HG02588 (cell line): ENCODE data around the gene COL24A1.
"Not testable (repeated sequence)": the region's sequence is repeated elsewhere in the genome, so short reads cannot be mapped to it uniquely, and the experiment has no call there.

Source experiments
- ATAC-seq: cut with Tn5 transposase; IDR thresholded peaks from one replicate; pipeline ENCODE4 v1.9.1; 2021; ENCODE audit warnings: mild to moderate bottlenecking, moderate library complexity; ENCODE audit not compliant: unreplicated experiment

COL24A1 gene

DNA sequence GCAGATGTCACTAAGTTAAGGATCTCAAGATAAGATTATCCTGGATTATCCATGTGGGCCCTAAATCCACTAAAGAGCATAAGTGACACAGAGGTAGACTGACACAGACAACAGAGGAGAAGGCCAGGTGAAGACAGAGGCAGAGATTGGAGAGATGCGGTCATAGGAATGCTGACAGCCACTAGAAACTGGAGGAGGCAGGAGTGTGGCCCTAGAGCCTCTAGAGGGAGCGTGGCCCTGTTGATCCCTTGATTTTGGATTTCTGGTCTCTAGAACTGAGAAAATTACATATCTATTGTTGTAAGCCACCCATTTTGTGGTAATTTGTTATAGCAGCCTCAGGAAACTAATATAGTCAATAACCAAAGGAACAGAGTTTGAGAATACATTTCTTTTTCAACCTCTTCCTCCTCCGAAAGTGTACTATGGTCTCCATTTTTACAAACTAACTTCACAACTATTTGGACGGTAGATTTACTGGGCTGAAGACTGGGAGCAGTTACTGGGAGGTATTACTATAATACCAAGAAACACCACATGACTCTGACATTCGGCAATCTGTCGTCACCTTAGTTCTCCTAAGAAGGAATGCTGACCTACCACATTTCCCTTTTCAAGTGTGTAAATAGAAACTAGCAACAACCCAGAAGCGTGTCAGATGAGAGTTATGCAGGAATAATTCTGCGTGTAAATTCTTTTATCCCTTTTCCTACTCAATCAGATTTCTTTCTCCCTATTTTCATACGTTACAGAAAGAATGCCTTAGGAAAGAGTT lies 332.3 kb downstream of the COL24A1 start:
- ATAC-seq = no peak

DNA sequence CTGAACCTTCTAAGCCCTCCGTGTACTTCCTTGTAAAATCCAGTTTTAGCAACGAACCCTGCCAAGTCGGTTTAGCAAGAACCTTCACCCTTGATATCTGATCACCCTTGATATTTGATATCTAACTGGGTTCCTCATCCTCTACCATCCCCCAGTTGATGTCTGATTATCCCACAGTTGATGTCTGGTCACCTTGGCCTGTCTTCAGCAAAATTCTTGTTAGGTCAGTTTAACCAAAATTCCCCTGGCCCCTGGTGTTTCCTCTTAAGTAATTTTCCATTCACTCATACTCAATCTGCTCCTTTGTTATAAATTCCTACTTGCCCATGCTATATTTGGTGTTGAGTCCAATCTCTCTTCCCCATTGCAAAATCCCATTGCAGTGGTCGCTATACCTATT lies 333.9 kb downstream of the COL24A1 start:
- no peak for ATAC-seq

DNA sequence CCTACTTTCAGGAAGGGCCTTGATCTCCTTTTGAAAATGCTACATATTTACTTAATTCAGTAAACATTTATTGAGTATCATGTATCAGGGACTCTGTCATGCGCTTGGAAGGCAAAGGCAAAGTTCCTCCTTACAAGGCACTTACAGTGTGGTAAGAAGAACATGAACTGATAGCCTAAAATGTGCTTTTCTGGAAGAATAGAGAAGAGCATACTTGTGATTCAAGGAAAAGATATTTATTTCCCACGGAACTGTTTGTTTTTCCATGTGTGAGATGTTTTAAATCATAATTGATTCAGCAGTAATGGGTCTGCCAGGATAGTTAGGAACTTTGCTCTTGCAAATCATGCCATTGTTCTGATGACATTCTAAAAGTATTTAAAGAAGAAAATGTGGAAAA lies 338.2 kb downstream of the COL24A1 start:
- ATAC-seq = no peak

DNA sequence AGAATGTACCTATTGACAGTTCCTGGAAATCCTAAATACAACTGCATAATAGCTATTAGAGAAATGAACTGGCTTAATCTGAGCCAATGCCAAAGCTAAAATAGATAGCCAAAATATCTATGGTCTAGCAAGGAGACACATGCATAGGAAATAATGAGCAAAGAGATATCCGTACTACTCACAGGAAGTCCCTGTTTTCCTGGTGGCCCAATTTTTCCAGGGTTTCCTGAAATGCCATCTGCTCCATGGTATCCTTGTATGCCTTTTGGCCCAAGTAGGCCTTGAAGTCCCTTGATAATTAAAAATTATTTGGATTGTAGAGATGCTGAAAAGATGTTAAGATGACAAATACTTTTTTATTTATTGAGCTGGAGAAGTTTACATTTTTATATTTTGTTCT lies 340.0 kb downstream of the COL24A1 start:
- ATAC-seq = no peak

DNA sequence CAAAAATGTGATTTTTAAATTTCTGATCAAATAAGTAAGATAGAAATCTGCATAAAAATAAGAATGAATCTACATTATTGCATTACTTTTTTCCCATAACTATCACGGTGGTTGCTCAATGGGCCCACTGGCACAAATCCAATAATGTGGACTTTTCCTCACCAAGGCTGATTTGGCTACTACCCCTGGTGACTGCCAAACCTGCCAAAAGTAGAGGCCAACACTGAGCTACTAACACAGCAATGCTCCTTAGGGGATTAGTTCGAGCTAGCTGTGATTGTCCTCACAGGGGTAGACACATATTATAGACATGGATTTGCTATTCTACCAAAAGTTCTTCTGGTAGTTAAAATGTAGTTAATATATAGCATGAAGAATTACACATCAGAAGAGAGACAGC lies 340.7 kb downstream of the COL24A1 start:
- ATAC-seq = no peak

DNA sequence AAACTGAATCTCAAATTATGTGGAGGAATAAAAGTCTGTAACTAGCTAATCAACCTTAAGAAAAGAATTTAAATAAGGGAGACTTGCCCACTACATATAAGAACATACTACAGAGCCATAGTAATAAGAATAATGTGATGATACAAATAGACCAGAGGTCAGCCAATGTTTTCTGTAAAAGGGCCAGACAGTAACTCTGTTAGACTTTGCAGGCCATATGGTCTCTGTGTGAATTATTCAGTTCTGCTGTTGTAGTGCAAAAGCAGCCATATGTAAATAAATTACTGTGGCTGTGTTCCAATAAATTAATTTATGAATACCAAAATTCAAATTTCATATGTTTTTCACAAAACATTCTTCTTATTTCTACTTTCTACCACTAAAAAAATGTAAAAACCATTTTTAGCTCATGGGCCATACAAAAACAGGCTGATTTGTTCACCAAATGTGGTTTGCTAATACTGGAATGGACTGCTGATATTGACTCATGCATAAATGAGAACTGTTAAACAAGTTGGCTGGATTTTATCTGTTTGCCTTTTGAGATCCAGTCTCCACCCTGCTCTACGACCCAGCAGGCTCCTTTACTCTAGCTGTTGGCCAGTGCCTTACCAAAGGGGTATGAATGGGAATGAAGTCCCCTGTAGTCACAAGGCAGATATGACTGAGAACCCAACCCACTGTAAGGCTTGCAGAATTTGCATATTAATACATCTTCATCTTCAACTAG lies 350.2 kb downstream of the COL24A1 start:
- ATAC-seq = no peak

DNA sequence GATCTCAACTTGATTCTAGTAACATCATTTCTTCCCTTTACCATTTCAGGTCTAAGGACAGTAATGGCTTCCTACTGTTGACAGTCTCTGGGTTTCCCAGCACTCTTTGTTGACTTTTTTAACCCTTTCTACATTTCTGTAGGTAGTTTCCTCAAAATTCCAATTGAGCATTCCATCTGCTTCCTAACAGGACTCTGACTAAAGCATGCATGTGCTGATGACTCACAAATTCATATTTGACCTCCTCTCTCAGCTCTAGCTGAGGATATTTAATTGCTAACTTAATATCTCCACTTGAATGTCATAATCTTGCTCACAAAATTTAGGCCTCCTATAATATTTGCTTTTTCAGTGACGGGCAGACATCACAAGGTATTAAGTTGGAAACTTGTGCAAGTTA lies 355.1 kb downstream of the COL24A1 start:
- no peak for ATAC-seq

DNA sequence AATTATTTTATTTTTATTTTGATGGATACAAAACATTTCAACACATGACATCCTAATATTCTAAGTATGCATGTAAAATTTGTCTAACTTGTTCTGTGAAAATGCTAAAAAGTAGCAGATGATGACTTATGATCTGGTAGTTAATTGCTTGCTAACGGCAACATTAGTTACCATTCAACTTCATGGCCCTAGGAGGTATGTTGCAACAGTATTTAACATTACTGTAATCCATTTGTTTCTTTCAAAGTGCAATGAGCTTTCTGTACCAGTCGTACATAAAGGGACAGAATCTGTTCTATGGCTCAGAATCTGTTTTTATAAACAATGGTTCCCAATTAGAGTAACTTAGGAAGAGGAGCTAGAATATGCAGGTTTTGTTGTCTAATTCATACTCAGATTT lies 356.8 kb downstream of the COL24A1 start:
- no peak for ATAC-seq

DNA sequence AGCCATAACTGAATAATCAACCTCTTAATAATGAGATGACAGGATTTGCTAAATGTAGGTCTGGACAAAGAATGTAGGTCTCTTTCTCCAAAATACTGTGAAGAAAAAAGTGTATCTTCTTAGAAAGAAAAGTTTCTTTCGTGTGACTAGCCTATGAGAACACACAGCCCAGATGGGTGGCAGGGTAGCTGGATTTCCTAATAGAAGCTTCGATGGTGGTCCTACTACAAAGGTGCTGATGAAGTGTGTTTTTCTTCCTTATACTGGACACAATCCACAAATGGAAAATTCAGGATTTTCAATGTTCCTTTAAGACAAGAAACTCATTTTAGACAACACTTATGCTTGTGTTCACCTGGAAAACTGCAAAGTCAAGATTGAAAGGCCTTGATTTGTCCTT lies 358.2 kb downstream of the COL24A1 start:
- ATAC-seq = no peak

DNA sequence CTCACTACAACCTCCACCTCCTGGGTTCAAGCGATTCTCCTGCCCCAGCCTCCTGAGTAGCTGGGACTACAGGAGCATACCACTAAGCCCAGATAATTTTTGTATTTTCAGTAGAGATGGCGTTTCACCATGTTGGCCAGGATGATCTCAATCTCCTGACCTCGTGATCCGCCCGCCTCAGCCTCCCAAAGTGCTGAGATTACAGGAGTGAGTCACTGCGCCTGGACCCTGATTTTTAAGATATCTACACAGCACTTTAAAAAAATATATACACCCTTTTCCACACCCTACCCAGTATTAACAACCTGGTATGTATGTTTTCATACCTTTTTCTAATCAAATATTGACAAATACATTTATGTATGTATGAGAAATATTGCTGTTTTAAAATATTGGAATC lies 379.6 kb downstream of the COL24A1 start:
- not testable (repeated sequence) for ATAC-seq

DNA sequence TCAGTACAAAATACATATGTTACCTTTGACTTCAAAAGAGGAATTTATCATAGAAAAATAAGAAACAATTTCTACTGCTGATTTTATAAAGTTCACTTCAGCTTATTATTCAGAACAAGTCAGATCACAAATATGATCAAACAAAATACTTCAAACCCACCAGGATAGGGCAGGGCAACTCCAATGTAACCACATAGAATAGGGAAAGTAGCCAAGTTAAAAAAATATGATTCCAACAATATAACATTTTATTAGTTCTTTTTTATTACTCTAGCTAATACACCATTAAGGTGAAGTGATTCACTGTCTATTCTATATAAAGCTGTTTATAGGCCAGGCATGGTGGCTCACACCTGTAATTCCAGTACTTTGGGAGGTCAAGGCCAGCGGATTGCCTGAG lies 393.8 kb downstream of the COL24A1 start:
- ATAC-seq = no peak

DNA sequence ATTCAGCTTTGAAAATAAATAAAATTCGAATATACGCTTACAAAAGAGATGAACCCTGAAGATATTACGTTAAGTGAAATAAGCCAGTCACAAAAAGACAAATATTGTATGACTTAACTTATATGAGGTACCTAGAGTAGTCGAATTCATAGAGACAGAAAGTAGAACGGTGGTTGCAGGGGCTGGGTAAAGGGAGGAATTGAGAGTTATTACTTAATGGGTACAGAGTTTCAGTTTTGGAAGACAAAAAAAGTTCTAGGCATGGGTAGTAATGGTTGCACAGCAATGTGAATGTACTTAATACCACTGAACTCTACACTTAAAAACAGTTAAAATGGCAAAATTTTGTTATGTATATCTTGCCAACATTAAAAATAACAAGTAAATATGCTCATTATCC lies 399.7 kb downstream of the COL24A1 start:
- ATAC-seq = no peak

DNA sequence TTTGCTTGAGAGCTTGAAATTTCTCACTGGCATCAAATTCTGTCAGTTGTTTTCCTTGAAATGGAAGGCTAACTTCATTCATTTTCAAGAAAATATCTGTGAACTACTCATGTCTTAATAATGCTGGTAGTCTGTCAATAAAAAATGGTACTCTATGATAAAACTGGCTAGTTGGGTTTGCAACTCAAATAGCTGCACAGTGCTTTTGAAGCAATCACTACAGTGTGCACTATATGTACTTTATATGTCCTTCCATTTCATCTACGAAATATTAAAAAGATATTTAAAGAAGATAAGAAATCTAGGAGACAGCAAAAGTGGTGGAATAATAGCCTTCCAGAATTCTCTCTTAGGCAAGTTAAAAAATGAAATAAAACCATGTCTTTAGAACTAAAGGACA lies 408.5 kb downstream of the COL24A1 start:
- ATAC-seq = no peak

DNA sequence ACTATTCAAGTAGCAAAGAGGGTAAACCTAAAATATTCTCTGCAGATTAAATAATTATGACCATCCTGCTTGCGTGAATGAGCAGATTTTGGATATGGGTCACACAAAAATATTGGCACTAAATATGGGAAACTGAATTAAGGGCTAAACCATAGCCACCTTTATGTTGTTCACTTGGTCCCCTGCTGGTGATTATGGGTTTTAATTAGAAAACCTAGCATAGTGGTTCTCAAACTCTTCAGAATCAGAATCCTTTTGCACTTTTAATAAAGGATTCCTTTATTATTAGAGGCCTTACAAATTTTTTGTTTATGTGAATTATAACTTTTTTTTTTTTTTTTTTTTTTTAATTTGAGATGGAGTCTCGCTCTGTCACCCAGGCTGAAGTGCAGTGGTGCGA lies 409.8 kb downstream of the COL24A1 start:
- no peak for ATAC-seq

DNA sequence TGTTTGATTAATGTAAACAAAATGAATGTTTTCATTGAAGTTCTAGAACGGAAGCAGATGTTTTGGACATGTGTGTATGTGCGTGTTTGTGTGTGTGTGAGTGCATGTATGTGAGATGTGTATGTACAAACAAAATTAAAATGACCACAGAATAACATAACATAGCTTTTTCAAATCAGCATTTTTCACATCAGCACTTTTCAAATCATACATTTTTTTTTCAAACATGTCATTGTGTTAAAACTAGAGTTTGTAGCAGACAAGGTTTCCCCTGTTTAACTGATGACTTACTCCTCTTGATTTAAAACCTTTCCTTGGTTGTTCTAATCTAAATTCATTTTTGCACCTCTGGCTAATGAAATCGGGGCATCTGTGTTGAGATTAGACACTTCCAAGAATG lies 412.8 kb downstream of the COL24A1 start:
- ATAC-seq = no peak

DNA sequence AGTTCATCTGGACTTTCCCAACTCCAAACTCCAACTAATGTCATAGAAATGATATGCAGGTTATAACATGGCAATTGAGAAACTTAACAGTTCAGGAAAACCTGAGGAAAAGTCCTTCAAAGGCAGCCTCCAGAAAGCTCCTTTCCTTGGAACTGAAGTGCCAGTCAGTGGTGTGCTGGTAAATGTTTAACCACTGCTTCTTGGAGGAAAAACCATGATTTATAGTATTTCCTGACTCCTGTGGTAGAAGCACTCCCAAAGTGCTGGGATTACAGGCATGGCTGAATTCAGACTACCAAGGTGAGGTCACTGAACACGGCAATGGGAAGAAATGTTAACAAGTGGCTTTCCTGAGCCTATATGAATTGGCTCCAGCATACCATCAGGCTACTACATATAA lies 421.6 kb downstream of the COL24A1 start:
- ATAC-seq = no peak

DNA sequence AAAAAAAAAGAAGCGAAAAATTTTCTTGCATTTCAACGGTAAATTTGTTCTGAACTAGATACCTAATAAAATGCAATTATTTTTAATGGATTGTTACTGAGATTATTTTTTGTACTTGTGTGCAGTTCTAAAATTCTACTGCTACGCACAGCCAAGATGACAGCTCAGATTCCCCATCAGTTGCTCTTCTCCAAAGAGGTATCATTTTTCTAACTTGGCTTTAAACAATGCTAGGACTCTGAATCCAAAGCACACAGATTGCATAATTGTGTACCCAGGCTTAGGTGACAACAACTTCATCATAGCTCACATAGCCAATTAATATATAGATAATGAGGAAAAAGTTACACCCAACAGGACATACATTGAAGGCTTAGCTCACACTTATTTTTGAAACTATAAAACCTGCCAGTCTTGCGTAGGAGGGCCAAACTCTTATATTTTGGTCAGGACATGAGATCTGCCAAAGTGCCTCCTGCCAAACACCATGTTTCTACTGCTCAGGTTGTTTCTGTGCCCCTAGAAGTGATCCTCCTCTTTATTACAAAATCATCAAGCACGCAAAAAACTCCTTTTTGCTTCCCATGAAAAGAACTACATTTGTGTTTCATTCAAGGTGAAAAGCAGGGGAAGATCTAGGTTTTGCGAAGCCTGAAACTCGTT lies 437.8 kb downstream of the COL24A1 start:
- no peak for ATAC-seq

DNA sequence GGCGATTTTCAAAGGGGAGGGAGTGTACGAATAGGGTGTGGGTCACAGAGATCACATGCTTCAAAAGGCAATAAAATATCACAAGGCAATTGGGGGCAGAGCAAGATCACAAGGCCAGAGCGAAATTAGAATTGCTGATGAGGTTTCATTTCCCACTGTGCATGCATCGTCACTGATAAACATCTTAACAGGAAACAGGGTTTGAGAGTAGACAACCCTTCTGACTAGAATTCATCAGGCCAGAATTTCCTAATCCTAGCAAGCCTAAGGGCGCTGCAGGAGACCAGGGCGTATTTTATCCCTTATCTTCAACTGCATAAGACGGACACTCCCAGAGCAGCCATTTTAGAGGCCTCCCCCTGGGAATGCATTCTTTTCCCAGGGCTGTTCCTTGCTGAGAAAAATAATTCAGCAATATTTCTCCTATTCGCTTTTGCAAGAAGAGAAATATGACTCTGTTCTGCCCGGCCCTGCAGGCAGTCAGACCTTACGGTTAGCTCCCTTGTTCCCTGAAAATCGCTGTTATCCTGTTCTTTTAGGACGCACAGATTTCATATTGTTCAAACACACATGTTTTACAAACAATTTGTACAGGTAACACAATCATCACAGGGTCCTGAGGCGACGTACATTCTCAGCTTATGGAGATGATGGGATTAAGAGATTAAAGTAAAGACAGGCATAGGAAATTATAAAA lies 442.0 kb downstream of the COL24A1 start:
- not testable (repeated sequence) for ATAC-seq

DNA sequence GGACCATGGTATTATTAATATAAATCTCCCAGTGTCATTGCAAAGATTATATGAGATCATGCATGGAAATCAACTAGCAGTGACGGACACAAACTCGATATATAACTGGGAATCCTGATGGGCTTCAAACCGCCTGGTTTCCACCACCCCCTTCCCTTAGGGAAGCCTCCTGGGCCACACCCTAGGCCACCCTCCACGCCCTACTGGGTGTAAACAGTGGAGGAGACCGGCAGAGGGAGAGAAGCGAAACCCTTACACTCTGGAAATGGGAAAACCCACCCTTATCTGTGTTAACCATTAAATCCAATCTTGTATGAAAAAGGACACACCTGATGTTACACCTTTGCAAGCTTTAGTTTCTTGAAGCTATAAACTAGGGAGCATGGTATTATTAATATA lies 447.7 kb downstream of the COL24A1 start:
- ATAC-seq = no peak

DNA sequence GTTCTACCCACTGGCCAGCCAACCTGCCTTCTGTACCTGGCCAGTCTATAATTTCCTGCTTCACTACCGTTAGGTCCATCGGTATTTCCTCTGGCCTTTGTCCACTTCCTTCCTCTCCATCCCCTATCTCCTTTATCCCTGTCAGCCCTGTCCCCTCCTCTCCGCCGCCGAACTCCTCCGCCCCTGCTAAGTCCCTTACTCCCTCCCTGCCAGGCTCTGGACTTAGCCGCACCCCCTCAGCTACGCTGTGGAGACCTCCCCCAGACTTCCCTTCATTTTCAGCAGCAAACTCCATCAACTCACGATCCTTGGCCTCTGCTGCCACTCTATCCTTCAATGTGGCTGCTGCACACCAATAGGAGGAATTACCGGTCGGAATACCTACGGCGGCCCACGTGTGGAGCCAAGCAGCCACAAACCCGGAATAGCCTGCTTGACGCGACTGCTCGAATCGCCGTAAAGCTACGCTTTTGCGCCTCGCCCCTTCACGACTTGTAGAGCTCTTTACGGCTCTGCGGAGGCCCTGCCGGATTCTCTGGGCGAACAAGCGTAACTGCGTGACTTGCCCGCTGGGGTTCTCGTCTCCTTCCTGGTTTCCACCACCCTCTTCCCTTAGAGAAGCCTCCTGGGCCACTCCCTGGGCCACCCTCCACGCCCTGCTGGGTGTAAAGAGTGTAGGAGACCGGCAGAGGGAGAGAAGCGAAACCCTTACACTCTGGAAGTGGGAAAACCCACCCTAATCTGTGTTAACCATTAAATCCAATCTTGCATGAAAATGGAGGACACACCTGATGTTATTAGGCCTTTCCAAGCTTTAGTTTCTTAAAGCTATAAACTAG lies 448.4 kb downstream of the COL24A1 start, which contains the start of gene ZNHIT6:
ZNHIT6 (minus strand) TSS at position 444 of the 839 bp plus-strand sequence; CDS start at position 295, 149 bp downstream.
- peak; percentile 85 for ATAC-seq
